Brain pericyte (primary cell): ENCODE measurements around the gene DZIP1L.

Source experiments
- DNase-seq: peaks from one replicate; pipeline ENCODE4 v3.0.0-alpha.2; 2012; ENCODE audit warnings: low read depth, low spot score

Gene DZIP1L

GRCh38 chr3:138033202-138033691 lies 82.2 kb downstream of the DZIP1L start:
- DNase-seq: no peak

- DNase-seq: no peak
Observed at GRCh38 chr3:138032567-138032966, 82.8 kb downstream of the DZIP1L start.

- no peak for DNase-seq
Observed at GRCh38 chr3:138031536-138031935, 83.9 kb downstream of the DZIP1L start.

GRCh38 chr3:138030734-138031280 lies 84.6 kb downstream of the DZIP1L start:
- no peak for DNase-seq

GRCh38 chr3:138027821-138028220 lies 87.6 kb downstream of the DZIP1L start:
- no peak for DNase-seq

GRCh38 chr3:138025553-138025952 lies 89.9 kb downstream of the DZIP1L start:
- no peak for DNase-seq

- no peak for DNase-seq
Observed at GRCh38 chr3:138023754-138024153, 91.7 kb downstream of the DZIP1L start.

- DNase-seq: no peak
Observed at GRCh38 chr3:138019281-138020069, 95.9 kb downstream of the DZIP1L start.

GRCh38 chr3:138016065-138016464 lies 99.3 kb downstream of the DZIP1L start:
- no peak for DNase-seq

- no peak for DNase-seq
Observed at GRCh38 chr3:138012526-138012925, 102.9 kb downstream of the DZIP1L start.
